H1 (cell line): ENCODE measurements around the gene RNF26. TPM values are rescaled to one million over a fixed set of nuclear protein-coding genes. Genes with fewer than 3 reads are reported as not detected.

ENCODE experiments used
- CTCF ChIA-PET: fragments of 300-600 bp; sonication (Branson Sonifier 250); formaldehyde crosslinking; loops from one replicate; lab custom pipeline; 2021; ENCODE audit not compliant: partially characterized antibody; lab: Charles Lee
- POLR2A ChIA-PET: fragments of 300-600 bp; sonication (Branson Sonifier 250); formaldehyde crosslinking; loops from one replicate; lab custom pipeline; 2021; ENCODE audit warnings: inconsistent platforms; ENCODE audit not compliant: partially characterized antibody; lab: Charles Lee
- DNase-seq, 2 experiments: peaks; one replicate each; pipeline versions ENCODE4 v3.0.0 to v3.0.0-alpha.2; 2010 to 2022; ENCODE audit warnings: low spot score in 2 of 2, low read depth in 1 of 2, mixed read lengths in 1 of 2
- FAIRE-seq: peaks from 2 replicates; lab custom pipeline; 2011; peaks lifted over from hg19 to GRCh38; lab: Jason Lieb, UNC
- H2AFZ ChIP-seq: 2 replicates; pipeline ENCODE4 v1.8.1; 2012; ENCODE audit warnings: low read length, inconsistent platforms
- H2AK5ac ChIP-seq: 2 replicates; pipeline ENCODE4 v1.6.1; 2013; ENCODE audit warnings: low read depth, low read length
- H2BK120ac ChIP-seq: replicated peaks from 2 replicates; pipeline ENCODE3; 2013; ENCODE audit warnings: low read depth, low read length, inconsistent platforms
- H2BK12ac ChIP-seq: 2 replicates; pipeline ENCODE4 v1.6.1; 2013; ENCODE audit warnings: low read depth, low read length
- H2BK15ac ChIP-seq: 2 replicates; pipeline ENCODE4 v1.6.1; 2013; ENCODE audit warnings: low read length
- H2BK20ac ChIP-seq: 2 replicates; pipeline ENCODE4 v1.6.1; 2013; ENCODE audit warnings: low read length
- H2BK5ac ChIP-seq: 2 replicates; pipeline ENCODE4 v1.6.1; 2013; ENCODE audit warnings: low read depth, low read length
- H3K14ac ChIP-seq: 2 replicates; pipeline ENCODE4 v1.6.1; 2013; ENCODE audit warnings: inconsistent platforms; ENCODE audit not compliant: insufficient read length
- H3K18ac ChIP-seq: 2 replicates; pipeline ENCODE4 v1.6.1; 2013; ENCODE audit warnings: low read length; ENCODE audit errors: extremely low read depth
- H3K23ac ChIP-seq: 2 replicates; pipeline ENCODE4 v1.6.1; 2013; ENCODE audit warnings: inconsistent platforms; ENCODE audit not compliant: insufficient read length
- H3K23me2 ChIP-seq: 2 replicates; pipeline ENCODE4 v1.6.1; 2013; ENCODE audit warnings: low read depth, low read length
- H3K27ac ChIP-seq: 2 replicates; pipeline ENCODE4 v1.6.1; 2011; ENCODE audit warnings: low read depth, low read length, inconsistent platforms
- H3K27me3 ChIP-seq, 4 experiments: replicated peaks in 1 of 4; 1 replicate in 1 of 4; 2 replicates in 3 of 4; pipeline versions ENCODE4 v1.6.1 to v1.8.1; 2011 to 2013; ENCODE audit warnings: low read length in 3 of 4, mild to moderate bottlenecking in 3 of 4, inconsistent platforms in 2 of 4, mixed read lengths in 2 of 4, moderate library complexity in 1 of 4; ENCODE audit not compliant: control insufficient read depth in 3 of 4, insufficient read depth in 3 of 4; ENCODE audit errors: extremely low read depth in 1 of 4
- H3K36me3 ChIP-seq, 4 experiments: 2 replicates each; pipeline versions ENCODE4 v1.6.1 to v1.8.1; 2011 to 2013; ENCODE audit warnings: mild to moderate bottlenecking in 4 of 4, low read length in 3 of 4, moderate library complexity in 2 of 4, control low read depth in 1 of 4, inconsistent platforms in 1 of 4; ENCODE audit not compliant: insufficient read depth in 4 of 4, control insufficient read depth in 2 of 4
- H3K4ac ChIP-seq: replicated peaks from 2 replicates; pipeline ENCODE3; 2013; ENCODE audit warnings: low read length, low read depth, mixed read lengths, inconsistent platforms; ENCODE audit not compliant: insufficient read length
- H3K4me1 ChIP-seq, 4 experiments: replicated peaks in 1 of 4; 1 replicate in 1 of 4; 2 replicates in 3 of 4; pipeline versions ENCODE4 v1.6.1 to v1.8.1; 2011 to 2013; ENCODE audit warnings: low read length in 3 of 4, inconsistent platforms in 2 of 4, mixed read lengths in 1 of 4; ENCODE audit not compliant: insufficient read depth in 4 of 4, control insufficient read depth in 3 of 4
- H3K4me2 ChIP-seq, 2 experiments: 2 replicates each; pipeline versions ENCODE4 v1.6.1 to v1.8.1; 2011 to 2013; ENCODE audit warnings: low read depth in 2 of 2, low read length in 2 of 2, control low read depth in 1 of 2, inconsistent platforms in 1 of 2, mild to moderate bottlenecking in 1 of 2; ENCODE audit not compliant: insufficient read depth in 1 of 2
- H3K4me3 ChIP-seq, 4 experiments: fragments of 200-600, 300-600 bp in 1 of 4; sonication (generic), shearing (Covaris generic), sonication (Bioruptor Twin) in 1 of 4; 2 replicates each; pipeline versions ENCODE4 v1.5.1 to v1.8.1; 2011 to 2016; ENCODE audit warnings: low read length in 4 of 4, low read depth in 3 of 4, control low read depth in 2 of 4, inconsistent platforms in 2 of 4, mild to moderate bottlenecking in 2 of 4, mixed read lengths in 1 of 4, moderate library complexity in 1 of 4; ENCODE audit not compliant: insufficient read depth in 2 of 4; ENCODE audit errors: extremely low read depth in 1 of 4
- H3K56ac ChIP-seq: replicated peaks from 2 replicates; pipeline ENCODE3; 2013; ENCODE audit warnings: low read depth, mild to moderate bottlenecking, mixed read lengths, low read length, inconsistent platforms; ENCODE audit not compliant: insufficient read length
- H3K79me1 ChIP-seq: 2 replicates; pipeline ENCODE4 v1.6.1; 2013; ENCODE audit warnings: low read depth, low read length, control low read depth
- H3K79me2 ChIP-seq, 2 experiments: 2 replicates each; pipeline versions ENCODE4 v1.6.1 to v1.8.1; 2012 to 2013; ENCODE audit warnings: low read length in 2 of 2, mild to moderate bottlenecking in 2 of 2, inconsistent platforms in 1 of 2; ENCODE audit not compliant: insufficient read depth in 2 of 2, control insufficient read depth in 1 of 2
- H3K9ac ChIP-seq, 4 experiments: replicated peaks in 1 of 4; 1 replicate in 1 of 4; 2 replicates in 3 of 4; pipeline versions ENCODE4 v1.6.1 to v1.8.1; 2011 to 2013; ENCODE audit warnings: low read depth in 3 of 4, low read length in 3 of 4, control low read depth in 2 of 4, mild to moderate bottlenecking in 2 of 4, moderate library complexity in 2 of 4, inconsistent platforms in 1 of 4; ENCODE audit errors: extremely low read depth in 1 of 4
- H3K9me3 ChIP-seq, 2 experiments: 2 replicates each; pipeline versions ENCODE4 v1.6.1 to v1.8.1; 2012 to 2013; ENCODE audit warnings: mild to moderate bottlenecking in 2 of 2, moderate library complexity in 2 of 2, control low read depth in 1 of 2, inconsistent platforms in 1 of 2, low read depth in 1 of 2, low read length in 1 of 2, mixed read lengths in 1 of 2; ENCODE audit not compliant: insufficient read depth in 2 of 2
- H4K20me1 ChIP-seq, 2 experiments: replicated peaks in 1 of 2; 2 replicates each; pipeline versions ENCODE3 to v1.8.1; 2011 to 2013; ENCODE audit warnings: inconsistent platforms in 2 of 2, low read length in 2 of 2, mild to moderate bottlenecking in 1 of 2; ENCODE audit not compliant: insufficient read depth in 2 of 2, control insufficient read depth in 1 of 2
- H4K5ac ChIP-seq: 2 replicates; pipeline ENCODE4 v1.6.1; 2013; ENCODE audit warnings: low read length, low read depth, mixed read lengths, inconsistent platforms; ENCODE audit not compliant: insufficient read length
- H4K8ac ChIP-seq: 2 replicates; pipeline ENCODE4 v1.8.0; 2013; ENCODE audit warnings: mild to moderate bottlenecking, moderate library complexity, low read length, inconsistent platforms; ENCODE audit not compliant: insufficient read depth; ENCODE audit errors: extremely low read depth
- H4K91ac ChIP-seq: replicated peaks from 2 replicates; pipeline ENCODE3; 2013; ENCODE audit warnings: low read length, mixed read lengths, inconsistent platforms; ENCODE audit not compliant: insufficient read length
- CHD1 ChIP-seq: IDR thresholded peaks from 2 replicates; pipeline ENCODE4 v1.6.1; 2012; ENCODE audit warnings: low read depth, low read length, improper control_type of control experiment
- EGR1 ChIP-seq: IDR thresholded peaks from 2 replicates; pipeline ENCODE4 v1.6.1; 2011; ENCODE audit warnings: low read depth, low read length, borderline replicate concordance
- POLR2A ChIP-seq, 2 experiments: IDR thresholded peaks; 1 replicate in 1 of 2; 2 replicates in 1 of 2; pipeline ENCODE4 v1.6.1; 2011; ENCODE audit warnings: low read depth in 2 of 2, low read length in 2 of 2, mild to moderate bottlenecking in 2 of 2; ENCODE audit errors: control extremely low read depth in 1 of 2
- RFX5 ChIP-seq: IDR thresholded peaks from 2 replicates; pipeline ENCODE4 v1.6.1; 2011; ENCODE audit warnings: low read depth, low read length, improper control_type of control experiment, borderline replicate concordance
- SRF ChIP-seq: IDR thresholded peaks from 2 replicates; pipeline ENCODE4 v1.6.1; 2011; ENCODE audit warnings: mild to moderate bottlenecking, low read depth, low read length, moderate library complexity
- WGBS, 2 experiments: shearing (Covaris generic) in 1 of 2; methylation state at CpG; one replicate each; pipeline versions ENCODE4 v1.1.6 to v1.1.7; 2013 to 2015; ENCODE audit warnings: low lambda C conversion rate in 2 of 2, mixed read lengths in 2 of 2, inconsistent platforms in 1 of 2, low coverage in 1 of 2, missing lambda C conversion rate in 1 of 2; ENCODE audit not compliant: insufficient replicate concordance in 2 of 2, insufficient coverage in 1 of 2, insufficient read length in 1 of 2; ENCODE audit errors: extremely low coverage in 1 of 2, missing lambda C conversion rate in 1 of 2; 5-methylcytosine and 5-hydroxymethylcytosine counted together
- polyA plus RNA-seq, 7 experiments: library from polyadenylated mRNA; depleted of rRNA in 3 of 7; stranded (reverse) in 5 of 7; unstranded in 2 of 7; fragments of >200 nt in 5 of 7; fragments of 200-250 nt in 2 of 7; gene quantifications; 1 replicate in 5 of 7; 2 replicates in 1 of 7; 4 replicates in 1 of 7; pipeline versions ENCODE4 v1.2.1 to v1.2.3, GENCODE V29; 2011 to 2013; ENCODE audit warnings: missing spikeins in 2 of 7, mixed read lengths in 2 of 7
- total RNA-seq: library from RNA; stranded (reverse); fragmentation: NEBNext Ultra II Directional; extraction: Animal tissue kit (Norgen Biotek cat#: 25700); gene quantifications from 2 replicates; pipeline ENCODE4 v1.2.1, GENCODE V29; 2021
- TF ChIP-seq, protein P1 (sequence below), 3 experiments: IDR thresholded peaks; 1 replicate in 2 of 3; 2 replicates in 1 of 3; pipeline versions ENCODE4 v1.5.1 to v1.6.1; 2011; ENCODE audit warnings: low read length in 3 of 3, mild to moderate bottlenecking in 3 of 3, inconsistent platforms in 2 of 3, low read depth in 1 of 3, moderate library complexity in 1 of 3; ENCODE audit not compliant: insufficient read depth in 1 of 3; ENCODE audit errors: control extremely low read depth in 1 of 3
- TF ChIP-seq, protein P2 (sequence below): IDR thresholded peaks from 2 replicates; pipeline ENCODE4 v1.6.1; 2011; ENCODE audit warnings: low read depth, mild to moderate bottlenecking, low read length; ENCODE audit not compliant: insufficient read depth

Gene RNF26
- total and polyA plus RNA-seq, 2 of the 8 experiments (the other 6 are each of a cell fraction or from before 2014, with no cell fraction given) = 82.7 to 84.0 TPM

DNA sequence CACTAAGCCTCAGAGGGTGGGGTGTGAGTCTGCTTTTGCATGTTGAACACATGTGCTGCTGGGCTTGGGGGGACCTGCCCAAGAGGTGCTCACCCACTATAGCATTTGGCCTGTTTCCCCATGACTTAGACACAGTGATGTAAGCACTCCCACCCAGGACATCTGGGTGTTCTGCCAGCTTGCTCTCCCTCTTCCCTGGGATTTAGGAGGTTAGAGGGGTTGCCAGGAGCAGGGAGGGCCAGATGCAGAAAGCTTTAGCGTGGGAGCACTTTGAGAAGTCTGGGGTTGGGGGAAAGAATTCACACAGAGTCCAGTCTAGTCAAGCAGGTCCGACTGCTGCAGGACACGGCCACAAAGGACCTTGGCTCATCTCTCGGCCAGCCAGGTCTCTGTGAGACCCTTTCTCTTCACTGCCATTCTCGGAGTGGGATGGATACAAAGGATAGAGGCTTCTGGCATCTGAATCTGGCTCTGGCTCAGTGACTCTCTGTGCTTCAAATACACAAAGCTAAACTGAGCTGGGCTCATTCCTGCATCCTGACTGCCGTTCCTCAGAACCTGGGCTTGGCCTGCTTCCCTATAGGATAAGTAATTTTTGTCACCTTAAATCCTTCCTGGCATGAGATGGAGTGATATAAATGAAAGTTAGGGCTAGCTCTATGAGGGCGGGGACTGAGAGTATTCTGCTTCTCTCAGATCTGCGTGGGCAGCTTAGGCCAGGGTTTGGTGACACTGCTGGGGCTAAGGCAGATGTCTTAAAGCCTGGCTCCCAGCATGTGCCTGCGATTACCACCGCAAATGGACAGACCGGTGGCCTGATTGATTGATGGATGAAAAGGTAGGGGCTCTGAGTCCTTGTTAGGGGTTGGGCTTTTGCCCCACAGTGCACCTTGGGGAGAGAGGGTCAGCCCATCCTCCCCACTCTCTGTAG is 32.6 kb downstream of the RNF26 start:
- H3K4me2 ChIP-seq = no peak overlapping the region
- ChIA-PET CTCF (interaction anchor here (0.9 to 26.3 kb wide), 11 partner anchors 7 to 237 kb away, joined by 3 to 474 read pairs (median 5); partner anchors contain the start of genes C1QTNF5, MFRP, THY1 and USP2), POLR2A (interaction anchor here (1.0 to 1.8 kb wide), 2 partner anchors 9 to 193 kb away, joined by 3 to 5 read pairs; no protein-coding TSS in a partner anchor)
- H4K91ac ChIP-seq = no peak overlapping the region
- peaks cover 3 to 23% (median 18%) of the 10 kb centered on the region in 4 experiments for H3K4me1 ChIP-seq
- FAIRE-seq (no peak), DNase-seq (no peak)
- no peak overlapping the region for H3K9ac ChIP-seq
- no peak overlapping the region for H4K8ac ChIP-seq
- no peak overlapping the region for H3K18ac ChIP-seq
- H3K79me1 ChIP-seq = no peaks in the 10 kb centered on the region
- no peak overlapping the region for H4K5ac ChIP-seq
- no peaks in the 10 kb centered on the region for H3K36me3 ChIP-seq
- no peak overlapping the region for H3K27ac ChIP-seq
- peaks cover 18 to 37% (median 33%) of the 10 kb centered on the region in 4 experiments for H3K27me3 ChIP-seq
- H4K20me1 ChIP-seq = peaks cover 4 to 15% of the 10 kb centered on the region in 2 experiments
- no peak overlapping the region for H2BK120ac ChIP-seq
- H2BK15ac ChIP-seq = no peak overlapping the region
- H2BK20ac ChIP-seq = no peak overlapping the region
- TF ChIP-seq CHD1 = no peak
- no peak for TF ChIP-seq POLR2A (IDR thresholded peaks at IDR 0.05; ENCODE audit: control extremely low read depth in 1 of 2, low read depth in 2 of 2, low read length in 2 of 2)
- no peak for TF ChIP-seq EGR1
- TF ChIP-seq RFX5 = no peak
- TF ChIP-seq SRF = no peak
- TF ChIP-seq, protein P1, sequence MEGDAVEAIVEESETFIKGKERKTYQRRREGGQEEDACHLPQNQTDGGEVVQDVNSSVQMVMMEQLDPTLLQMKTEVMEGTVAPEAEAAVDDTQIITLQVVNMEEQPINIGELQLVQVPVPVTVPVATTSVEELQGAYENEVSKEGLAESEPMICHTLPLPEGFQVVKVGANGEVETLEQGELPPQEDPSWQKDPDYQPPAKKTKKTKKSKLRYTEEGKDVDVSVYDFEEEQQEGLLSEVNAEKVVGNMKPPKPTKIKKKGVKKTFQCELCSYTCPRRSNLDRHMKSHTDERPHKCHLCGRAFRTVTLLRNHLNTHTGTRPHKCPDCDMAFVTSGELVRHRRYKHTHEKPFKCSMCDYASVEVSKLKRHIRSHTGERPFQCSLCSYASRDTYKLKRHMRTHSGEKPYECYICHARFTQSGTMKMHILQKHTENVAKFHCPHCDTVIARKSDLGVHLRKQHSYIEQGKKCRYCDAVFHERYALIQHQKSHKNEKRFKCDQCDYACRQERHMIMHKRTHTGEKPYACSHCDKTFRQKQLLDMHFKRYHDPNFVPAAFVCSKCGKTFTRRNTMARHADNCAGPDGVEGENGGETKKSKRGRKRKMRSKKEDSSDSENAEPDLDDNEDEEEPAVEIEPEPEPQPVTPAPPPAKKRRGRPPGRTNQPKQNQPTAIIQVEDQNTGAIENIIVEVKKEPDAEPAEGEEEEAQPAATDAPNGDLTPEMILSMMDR (IDR thresholded peaks at IDR 0.05; ENCODE audit: control extremely low read depth in 1 of 3, insufficient read depth in 1 of 3, low read depth in 1 of 3, low read length in 3 of 3) = no peak
- TF ChIP-seq, protein P2, sequence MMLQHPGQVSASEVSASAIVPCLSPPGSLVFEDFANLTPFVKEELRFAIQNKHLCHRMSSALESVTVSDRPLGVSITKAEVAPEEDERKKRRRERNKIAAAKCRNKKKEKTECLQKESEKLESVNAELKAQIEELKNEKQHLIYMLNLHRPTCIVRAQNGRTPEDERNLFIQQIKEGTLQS = no peak
- H3K23me2 ChIP-seq = peaks cover 4% of the 10 kb centered on the region; the same call in 1 of the 2 replicates
- no peak overlapping the region for H3K23ac ChIP-seq
- H3K4me3 ChIP-seq = no peak overlapping the region
- H2BK12ac ChIP-seq = no peak overlapping the region
- no peak overlapping the region for H3K4ac ChIP-seq
- no peak overlapping the region for H2AFZ ChIP-seq
- H3K14ac ChIP-seq = no peak overlapping the region
- H3K79me2 ChIP-seq = no peaks in the 10 kb centered on the region
- no peak overlapping the region for H2AK5ac ChIP-seq
- 86% methylated on average over 11 of the region's 11 CpGs; no CpG with 5 or more reads in 1 of the 2 experiments for WGBS, 2 experiments
- H3K56ac ChIP-seq = no peak overlapping the region
- H2BK5ac ChIP-seq = no peak overlapping the region
- no peaks in the 10 kb centered on the region; a peak in 1 of 4 replicates for H3K9me3 ChIP-seq
